Measurements from ENCODE around the gene DLST.

Gene DLST

GRCh38 chr14:74938531-74939495 lies 57.1 kb downstream of the DLST start:
- TF ChIP-seq, protein P1, sequence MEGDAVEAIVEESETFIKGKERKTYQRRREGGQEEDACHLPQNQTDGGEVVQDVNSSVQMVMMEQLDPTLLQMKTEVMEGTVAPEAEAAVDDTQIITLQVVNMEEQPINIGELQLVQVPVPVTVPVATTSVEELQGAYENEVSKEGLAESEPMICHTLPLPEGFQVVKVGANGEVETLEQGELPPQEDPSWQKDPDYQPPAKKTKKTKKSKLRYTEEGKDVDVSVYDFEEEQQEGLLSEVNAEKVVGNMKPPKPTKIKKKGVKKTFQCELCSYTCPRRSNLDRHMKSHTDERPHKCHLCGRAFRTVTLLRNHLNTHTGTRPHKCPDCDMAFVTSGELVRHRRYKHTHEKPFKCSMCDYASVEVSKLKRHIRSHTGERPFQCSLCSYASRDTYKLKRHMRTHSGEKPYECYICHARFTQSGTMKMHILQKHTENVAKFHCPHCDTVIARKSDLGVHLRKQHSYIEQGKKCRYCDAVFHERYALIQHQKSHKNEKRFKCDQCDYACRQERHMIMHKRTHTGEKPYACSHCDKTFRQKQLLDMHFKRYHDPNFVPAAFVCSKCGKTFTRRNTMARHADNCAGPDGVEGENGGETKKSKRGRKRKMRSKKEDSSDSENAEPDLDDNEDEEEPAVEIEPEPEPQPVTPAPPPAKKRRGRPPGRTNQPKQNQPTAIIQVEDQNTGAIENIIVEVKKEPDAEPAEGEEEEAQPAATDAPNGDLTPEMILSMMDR (conservative IDR thresholded peaks at IDR 0.05; ENCODE audit: low read length) = no peak
- no peak for TF ChIP-seq EZH2phosphoT487 (IDR thresholded peaks at IDR 0.05; ENCODE audit: borderline replicate concordance)
- Histone ChIP-seq H2AFZ (ENCODE audit: low read length) (no peak overlapping the region), H3K9me2 (replicated peaks; ENCODE audit: low read depth, low read length) (no peaks in the 10 kb centered on the region), H3K9me3 (ENCODE audit: insufficient read depth, low read depth, low read length) (no peaks in the 10 kb centered on the region), H3K9ac (ENCODE audit: low read depth, low read length, poor library complexity, severe bottlenecking) (no peak overlapping the region), H3K4me3 (ENCODE audit: low read length, poor library complexity, severe bottlenecking) (no peak overlapping the region), H3F3A (ENCODE audit: low read depth) (no peaks in the 10 kb centered on the region), H3K27me3 (ENCODE audit: insufficient read depth, low read length, poor library complexity, severe bottlenecking) (no peaks in the 10 kb centered on the region), H3K4me2 (ENCODE audit: low read depth, low read length, poor library complexity, severe bottlenecking) (no peak overlapping the region), H3K36me3 (ENCODE audit: insufficient read depth, low read length) (no peaks in the 10 kb centered on the region), H3K79me2 (ENCODE audit: insufficient read depth, low read length) (no peaks in the 10 kb centered on the region), H4K20me1 (ENCODE audit: insufficient read depth, low read length, poor library complexity, severe bottlenecking) (no peaks in the 10 kb centered on the region), H3K4me1 (ENCODE audit: insufficient read depth, low read length, poor library complexity, severe bottlenecking) (peaks cover 15% of the 10 kb centered on the region)

- Histone ChIP-seq H3K9me2 (replicated peaks; ENCODE audit: low read depth, low read length) (no peaks in the 10 kb centered on the region), H3K27me3 (ENCODE audit: insufficient read depth, low read length, poor library complexity, severe bottlenecking) (no peaks in the 10 kb centered on the region), H3F3A (ENCODE audit: low read depth) (no peaks in the 10 kb centered on the region), H3K9ac (ENCODE audit: low read depth, low read length, poor library complexity, severe bottlenecking) (no peak overlapping the region), H4K20me1 (ENCODE audit: insufficient read depth, low read length, poor library complexity, severe bottlenecking) (no peaks in the 10 kb centered on the region), H3K4me1 (ENCODE audit: insufficient read depth, low read length, poor library complexity, severe bottlenecking) (peaks cover 7% of the 10 kb centered on the region), H3K4me3 (ENCODE audit: low read length, poor library complexity, severe bottlenecking) (no peak overlapping the region), H3K9me3 (ENCODE audit: insufficient read depth, low read depth, low read length) (no peaks in the 10 kb centered on the region), H3K79me2 (ENCODE audit: insufficient read depth, low read length) (no peaks in the 10 kb centered on the region), H3K36me3 (ENCODE audit: insufficient read depth, low read length) (no peaks in the 10 kb centered on the region), H2AFZ (ENCODE audit: low read length) (no peak overlapping the region), H3K4me2 (ENCODE audit: low read depth, low read length, poor library complexity, severe bottlenecking) (no peak overlapping the region)
- TF ChIP-seq EZH2phosphoT487 (IDR thresholded peaks at IDR 0.05; ENCODE audit: borderline replicate concordance) = no peak
- TF ChIP-seq, protein P1 (conservative IDR thresholded peaks at IDR 0.05; ENCODE audit: low read length) = no peak
Measured at GRCh38 chr14:74940956-74941565, 59.3 kb downstream of the DLST start.

DNA sequence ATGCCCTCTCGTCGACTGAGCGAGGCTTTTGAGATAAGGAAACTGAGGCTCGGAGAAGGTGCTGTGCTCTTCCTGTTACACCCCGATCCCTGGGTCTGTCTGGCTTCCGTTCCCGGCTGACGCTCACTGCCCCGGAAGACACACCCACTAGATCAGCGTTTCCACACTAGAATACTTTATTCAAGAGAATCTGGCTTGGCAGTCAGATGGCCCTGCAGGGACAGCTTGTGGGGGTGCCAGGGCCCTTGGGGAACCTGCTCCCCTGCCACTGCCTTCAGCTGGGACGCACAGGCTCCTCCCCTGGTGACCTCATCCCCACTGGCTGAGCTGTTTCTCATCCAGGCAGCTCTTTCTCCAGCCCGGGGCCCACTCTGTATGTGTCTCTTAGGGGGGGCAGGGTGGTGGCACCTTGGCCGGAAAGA lies 60.0 kb downstream of the DLST start:
- Histone ChIP-seq H3K27me3 (ENCODE audit: insufficient read depth, low read length, poor library complexity, severe bottlenecking) (no peaks in the 10 kb centered on the region), H3K9me3 (ENCODE audit: insufficient read depth, low read depth, low read length) (no peaks in the 10 kb centered on the region), H4K20me1 (ENCODE audit: insufficient read depth, low read length, poor library complexity, severe bottlenecking) (no peaks in the 10 kb centered on the region), H2AFZ (ENCODE audit: low read length) (no peak overlapping the region), H3K4me3 (ENCODE audit: low read length, poor library complexity, severe bottlenecking) (no peak overlapping the region), H3K9me2 (replicated peaks; ENCODE audit: low read depth, low read length) (no peaks in the 10 kb centered on the region), H3K36me3 (ENCODE audit: insufficient read depth, low read length) (no peaks in the 10 kb centered on the region), H3K4me2 (ENCODE audit: low read depth, low read length, poor library complexity, severe bottlenecking) (no peak overlapping the region), H3K79me2 (ENCODE audit: insufficient read depth, low read length) (no peaks in the 10 kb centered on the region), H3K4me1 (ENCODE audit: insufficient read depth, low read length, poor library complexity, severe bottlenecking) (peaks cover 10% of the 10 kb centered on the region), H3K9ac (ENCODE audit: low read depth, low read length, poor library complexity, severe bottlenecking) (no peak overlapping the region), H3F3A (ENCODE audit: low read depth) (no peaks in the 10 kb centered on the region)
- TF ChIP-seq, protein P1 (conservative IDR thresholded peaks at IDR 0.05; ENCODE audit: low read length) = no peak
- no peak for TF ChIP-seq EZH2phosphoT487 (IDR thresholded peaks at IDR 0.05; ENCODE audit: borderline replicate concordance)

All from Loucy (cell line).